B cell (primary cell): ENCODE results near the gene DNAH6.

Experiments
- CTCF ChIP-seq: fragments of 200-600 bp; IDR thresholded peaks from one replicate; pipeline ENCODE4 v1.8.0; 2022; ENCODE audit warnings: antibody characterized with exemption, mild to moderate bottlenecking
- EZH2 ChIP-seq: IDR thresholded peaks from 2 replicates; pipeline ENCODE4 v1.6.1; 2012; ENCODE audit warnings: borderline replicate concordance, low read depth, mild to moderate bottlenecking, moderate library complexity, low read length; ENCODE audit not compliant: insufficient read depth, poor library complexity, severe bottlenecking

GRCh38 chr2:84546551-84546950 lies 30.3 kb downstream of the DNAH6 start:
- no peak for TF ChIP-seq CTCF
- no peak for TF ChIP-seq EZH2
